Fibroblast of skin of right quadriceps (primary cell): ENCODE results near the gene GAS7.
"Not testable (repeated sequence)": the region's sequence is repeated elsewhere in the genome, so short reads cannot be mapped to it uniquely, and the experiment has no call there.

ENCODE experiments used
- DNase-seq: peaks from one replicate; pipeline ENCODE4 v3.0.0-alpha.2; 2013

Gene GAS7

DNA sequence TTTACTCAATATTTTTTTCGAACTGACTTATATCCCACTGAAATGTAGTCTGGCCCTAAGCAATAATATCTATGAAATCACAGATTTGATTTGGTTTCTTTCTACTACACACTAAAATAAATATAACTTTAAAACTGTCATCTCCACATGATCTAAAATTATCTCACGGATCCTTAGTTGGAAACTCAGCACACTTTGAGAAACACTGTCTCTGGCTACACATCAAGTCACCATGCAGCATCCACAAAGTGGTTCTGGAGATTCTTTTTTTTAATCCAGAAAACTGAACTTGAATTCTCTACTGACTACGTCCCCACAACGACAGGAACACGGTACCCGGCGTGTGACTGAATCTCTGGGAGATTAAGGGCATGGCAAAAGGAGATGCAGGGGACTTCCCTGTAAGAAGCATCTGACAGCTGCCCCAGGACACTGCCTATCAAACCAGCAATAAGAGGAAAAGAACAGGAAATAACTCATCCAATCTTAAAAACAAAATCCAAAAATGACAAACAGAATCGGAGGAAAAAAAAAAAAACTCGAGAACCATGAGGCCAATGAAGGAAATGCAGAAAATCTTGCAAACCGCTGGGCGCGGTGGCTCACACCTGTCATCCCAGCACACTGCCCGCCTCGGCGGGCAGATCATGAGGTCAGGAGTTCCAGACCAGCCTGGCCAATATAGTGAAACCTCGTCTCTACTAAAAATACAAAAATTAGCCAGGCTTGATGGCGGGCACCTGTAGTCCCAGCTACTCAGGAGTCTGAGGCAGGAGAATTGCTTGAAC, 152.3 kb downstream of the GAS7 start:
- DNase-seq, result no peak

DNA sequence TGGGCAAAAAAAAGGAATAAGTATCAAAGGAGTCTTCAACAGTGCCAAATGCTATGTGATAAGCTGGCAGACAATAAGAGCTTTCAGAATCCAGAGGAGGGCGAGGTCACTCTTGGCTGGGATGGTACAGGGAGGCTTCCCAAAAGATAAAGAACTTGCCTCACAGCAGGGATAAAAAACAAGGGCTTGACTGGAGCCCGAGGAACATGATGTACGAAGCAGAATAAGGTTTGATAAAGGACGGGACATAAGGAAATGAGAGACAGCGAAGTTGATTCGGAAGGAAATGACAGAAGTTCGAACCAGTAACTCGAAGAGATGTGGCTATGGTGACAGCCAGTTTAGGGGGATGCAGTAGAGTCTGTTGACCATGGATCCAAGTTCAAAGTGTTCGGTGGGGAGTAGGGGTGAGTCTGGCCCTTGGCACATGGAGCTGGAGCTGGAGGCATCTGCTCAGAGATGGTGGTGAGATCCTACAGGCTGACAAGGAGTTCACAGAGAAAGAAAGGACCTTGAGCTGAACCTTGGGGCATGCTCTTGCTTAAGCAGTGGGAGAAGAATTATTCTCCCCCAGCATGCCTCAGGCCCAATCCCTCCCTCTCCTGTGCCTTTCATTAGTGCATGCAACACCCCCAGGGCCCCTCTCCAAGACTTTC, 155.7 kb downstream of the GAS7 start:
- DNase-seq, result no peak

DNA sequence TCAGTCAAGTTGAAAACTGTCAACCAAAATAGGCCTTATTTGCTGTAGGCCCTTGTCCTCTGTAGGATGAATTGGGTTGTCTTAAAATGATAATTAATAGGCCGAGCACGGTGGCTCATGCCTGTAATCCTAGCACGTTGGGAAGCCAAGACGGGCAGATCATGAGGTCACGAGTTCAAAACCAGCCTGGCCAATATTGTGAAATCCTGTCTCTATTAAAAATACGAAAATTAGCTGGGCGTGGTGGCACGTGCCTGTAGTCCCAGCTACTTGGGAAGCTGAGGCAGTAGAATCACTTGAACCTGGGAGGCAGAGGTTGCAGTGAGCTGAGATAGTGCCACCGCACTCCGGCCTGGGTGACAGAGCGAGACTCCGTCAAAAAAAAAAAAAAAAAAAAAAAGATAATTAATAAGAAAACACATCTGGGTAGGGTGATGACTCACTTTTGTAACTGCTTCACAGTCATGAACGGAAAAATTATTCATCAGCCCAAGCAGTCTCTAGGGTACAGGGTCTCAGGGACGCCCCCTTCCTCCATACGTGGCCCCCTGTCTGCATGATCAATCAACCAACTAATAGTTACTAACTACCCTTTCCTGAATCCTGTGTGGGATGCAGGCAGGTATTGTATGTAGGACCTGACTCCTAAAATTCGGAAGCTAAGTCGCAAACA, 156.4 kb downstream of the GAS7 start:
- peak; percentile 39 for DNase-seq

DNA sequence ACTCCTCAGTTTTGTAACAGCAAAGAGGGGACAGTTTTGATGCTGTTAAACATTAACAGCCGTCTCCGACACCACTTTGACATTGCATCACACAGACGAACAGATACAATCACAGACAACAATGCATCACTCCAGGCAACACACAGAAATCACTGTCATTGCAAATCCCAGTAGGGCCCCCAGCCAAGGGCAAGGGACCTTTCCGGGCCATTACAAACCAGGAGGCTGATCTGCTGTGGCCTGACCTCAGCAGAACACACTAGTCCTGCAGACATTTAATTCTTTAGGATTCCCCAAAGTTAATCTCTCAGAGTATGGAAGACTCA, 157.2 kb downstream of the GAS7 start:
- no peak for DNase-seq

DNA sequence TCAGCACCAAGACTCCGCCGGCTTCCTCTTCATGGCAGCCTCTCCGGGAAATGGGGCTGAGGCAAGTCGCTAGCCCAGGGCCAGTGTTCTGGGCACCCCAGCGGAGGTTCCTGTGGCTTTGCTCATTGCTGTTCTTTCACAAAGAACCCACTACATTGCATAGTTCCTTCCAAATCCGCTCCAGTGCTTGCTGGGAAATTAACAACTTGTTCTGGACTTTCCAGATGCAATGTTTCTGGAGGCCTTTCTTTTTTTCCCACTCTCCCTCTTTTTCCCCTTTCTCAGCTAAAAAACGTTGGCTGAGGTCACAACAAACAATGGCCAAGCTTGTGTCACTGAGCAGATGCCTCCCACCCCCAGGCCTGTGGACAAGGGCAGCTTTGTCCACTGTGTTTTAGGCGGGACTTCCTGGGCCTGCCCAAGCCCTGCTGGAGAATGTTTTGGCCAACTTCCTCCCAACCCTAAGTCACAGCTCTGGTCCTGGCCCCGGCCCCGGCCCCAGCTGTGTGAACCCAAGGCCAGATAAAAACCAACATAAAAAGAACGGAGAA, 161.8 kb downstream of the GAS7 start:
- DNase-seq, result no peak

DNA sequence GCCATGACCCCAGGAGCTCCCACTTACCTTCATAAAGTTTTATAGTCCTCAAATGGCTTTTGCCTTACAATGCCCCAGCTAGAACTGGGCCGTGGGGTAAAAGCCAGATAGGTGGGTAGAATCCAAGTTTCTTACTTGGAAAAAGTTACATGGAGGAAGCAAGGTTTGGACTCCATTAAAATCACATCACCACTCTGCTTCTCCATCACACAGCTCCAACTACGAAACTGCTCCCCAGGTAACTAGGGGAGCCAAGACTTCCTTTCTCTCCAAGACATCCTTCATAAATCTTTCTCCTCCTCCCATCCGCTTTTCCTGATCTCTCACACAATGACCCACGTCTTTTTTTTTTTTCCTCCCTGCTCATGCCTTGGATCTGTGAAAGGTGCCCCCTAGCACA, 162.5 kb downstream of the GAS7 start:
- DNase-seq, result no peak

DNA sequence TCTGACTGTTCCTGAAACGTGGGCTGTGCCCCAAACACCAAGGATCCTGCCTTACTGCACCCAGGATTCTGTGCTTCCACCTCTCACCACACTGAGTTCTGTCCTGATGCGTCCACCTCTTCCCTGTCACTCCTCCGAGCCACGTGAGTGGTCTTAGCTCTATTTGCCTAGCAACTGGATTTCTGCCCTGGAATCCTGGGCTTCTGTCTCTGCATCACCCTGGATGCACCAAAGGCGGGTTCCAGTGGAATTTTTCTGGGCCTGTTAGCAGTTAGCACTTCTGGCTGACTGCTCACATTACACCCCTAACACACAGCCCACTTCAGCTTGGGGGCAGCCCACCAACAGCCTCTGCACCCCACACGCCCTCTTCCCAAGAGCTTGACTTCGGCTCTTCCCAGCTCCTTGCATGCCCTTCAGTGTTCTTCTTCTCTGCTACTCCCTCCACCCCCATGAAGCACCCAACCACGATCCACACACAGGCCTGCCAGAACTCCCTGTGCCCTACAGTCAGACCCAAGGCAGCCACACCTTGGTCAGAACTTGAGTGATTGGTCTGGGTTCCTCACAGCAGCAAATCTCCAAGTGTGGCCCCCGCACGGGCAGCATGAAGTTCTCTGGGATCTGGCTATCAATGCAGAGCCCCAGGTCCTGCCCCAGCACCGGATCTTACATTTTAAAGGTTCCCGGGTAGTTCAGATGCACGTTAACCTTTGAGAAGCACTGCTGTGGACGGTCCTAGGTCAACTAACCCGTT, 163.5 kb downstream of the GAS7 start:
- DNase-seq, result peak; percentile 37

DNA sequence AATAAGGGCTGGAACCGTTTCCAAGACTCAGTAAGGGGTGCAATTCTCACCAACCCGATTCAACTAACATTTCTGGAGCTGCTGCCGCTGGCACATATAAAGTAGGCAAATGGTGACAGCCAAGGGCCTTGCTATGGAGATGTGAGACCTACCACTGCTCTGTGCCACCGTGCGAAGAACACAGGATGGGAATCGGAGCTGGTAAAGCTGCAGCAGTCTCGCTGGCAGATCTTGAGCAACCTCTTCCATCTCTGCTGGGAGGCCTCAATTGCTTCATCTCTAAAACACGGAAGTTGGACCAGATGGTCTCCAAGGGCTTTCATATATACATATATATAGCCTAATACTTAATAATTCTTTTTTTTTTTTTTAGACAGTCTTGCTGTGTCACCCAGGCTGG, 164.4 kb downstream of the GAS7 start:
- peak; percentile 68 for DNase-seq

DNA sequence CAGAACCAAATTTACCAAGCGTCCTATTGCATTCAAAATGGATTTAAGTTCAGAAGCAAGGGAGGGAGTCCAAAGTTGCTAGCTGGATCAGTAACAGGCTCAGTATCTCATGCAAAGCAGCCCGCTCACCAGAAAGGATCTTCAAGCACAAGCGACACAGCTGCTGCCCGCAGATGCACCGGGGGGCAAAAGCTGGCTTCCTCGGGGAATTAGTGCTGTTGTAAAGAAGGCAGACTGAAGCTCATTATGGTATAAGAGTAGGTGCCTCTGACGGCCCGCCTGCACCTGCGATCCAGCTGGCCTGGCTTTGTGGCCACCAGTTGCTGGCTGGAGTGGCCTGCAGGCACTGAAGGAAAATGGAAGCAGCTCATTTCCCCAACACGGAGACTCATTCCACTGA, 165.0 kb downstream of the GAS7 start:
- DNase-seq, result no peak

DNA sequence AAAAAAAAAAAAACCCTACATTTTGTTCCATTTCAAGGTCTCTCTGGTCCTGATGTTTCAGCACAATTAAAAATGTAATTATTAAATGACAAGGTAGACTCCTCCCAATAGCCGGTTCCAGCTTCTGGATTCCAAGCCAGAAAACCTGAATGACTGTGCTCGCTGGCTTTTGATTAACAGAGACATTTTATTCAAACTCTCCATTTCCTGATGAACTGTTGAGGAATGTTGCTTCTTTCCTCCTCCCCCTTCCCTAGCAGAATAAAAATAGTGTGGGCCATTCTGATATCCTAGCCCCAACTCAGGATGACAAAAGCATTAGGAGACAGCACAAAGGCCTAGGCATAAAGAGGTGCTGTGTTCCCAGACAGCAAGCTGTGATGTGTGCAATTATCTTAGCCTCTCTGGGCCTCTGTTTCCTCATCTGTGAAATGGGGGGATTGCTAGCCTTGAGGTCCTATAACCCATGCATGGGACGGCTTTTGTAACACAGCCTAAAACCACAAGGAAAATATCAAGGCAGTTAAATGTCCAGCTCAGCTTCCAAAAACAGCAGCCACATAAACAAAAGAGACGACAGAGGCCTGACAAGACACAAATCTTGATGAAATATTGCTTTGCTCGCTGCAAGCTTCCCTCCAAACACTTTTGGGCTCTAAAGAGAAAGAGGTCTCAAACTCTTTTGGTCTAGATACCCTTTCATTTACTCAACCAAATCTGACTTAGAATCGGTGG, 166.1 kb downstream of the GAS7 start:
- DNase-seq, result peak; percentile 57

DNA sequence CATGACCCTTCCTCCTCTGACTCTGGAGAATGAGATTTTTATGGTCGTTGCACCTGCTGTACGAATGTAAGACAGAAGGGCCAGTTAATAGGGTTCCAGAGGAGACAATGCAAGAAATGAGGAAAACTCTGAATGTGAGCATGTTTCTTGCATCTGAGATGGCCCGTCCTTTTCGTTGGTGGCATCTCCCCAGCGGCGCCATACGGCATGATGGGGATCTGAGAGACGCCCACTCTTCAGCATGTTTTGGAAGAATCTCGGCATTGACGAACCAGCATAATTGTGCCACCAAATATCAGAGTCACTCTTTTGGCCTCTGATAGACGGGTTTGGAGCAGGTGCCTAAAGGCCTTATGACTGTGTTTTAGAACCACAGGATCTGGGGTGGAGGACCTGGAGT, 166.8 kb downstream of the GAS7 start:
- DNase-seq, result no peak

DNA sequence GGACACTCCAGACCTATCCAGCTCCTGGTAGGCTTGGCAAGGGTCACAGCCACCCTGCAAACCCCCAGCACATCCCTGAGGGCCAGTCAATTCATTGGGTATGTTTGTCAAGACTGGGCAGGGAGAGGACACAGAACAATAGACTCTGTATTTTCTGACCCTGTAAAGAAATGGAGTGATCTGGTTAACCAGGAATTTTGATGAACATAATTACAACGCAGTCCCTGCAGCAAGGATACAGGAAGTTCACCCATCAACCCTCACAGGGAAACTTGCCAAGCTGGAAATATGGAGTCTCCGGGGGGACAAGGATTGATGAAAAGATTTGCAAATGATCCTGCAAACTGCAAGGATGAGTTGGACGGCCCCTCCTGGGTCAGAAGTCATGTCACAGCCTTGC, 167.3 kb downstream of the GAS7 start:
- DNase-seq, result peak; percentile 54

DNA sequence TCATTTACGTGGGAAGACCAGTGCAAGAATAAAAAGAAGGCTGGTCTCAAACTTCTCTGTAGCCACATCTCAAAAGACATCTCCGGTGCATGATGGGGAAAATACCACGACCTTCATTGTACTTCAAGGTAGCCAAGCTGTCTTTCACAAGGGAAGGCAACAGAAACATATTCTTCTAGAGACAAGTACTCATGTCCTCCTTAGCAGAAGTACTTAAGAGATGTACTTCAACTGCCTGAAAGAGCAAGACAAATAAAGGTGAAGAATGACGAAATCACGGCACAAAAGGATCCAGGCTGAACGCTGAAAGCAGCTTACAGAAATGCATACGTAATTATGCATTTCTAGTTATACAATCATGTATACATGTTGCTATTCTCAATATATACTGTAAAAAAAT, 169.3 kb downstream of the GAS7 start:
- no peak for DNase-seq

DNA sequence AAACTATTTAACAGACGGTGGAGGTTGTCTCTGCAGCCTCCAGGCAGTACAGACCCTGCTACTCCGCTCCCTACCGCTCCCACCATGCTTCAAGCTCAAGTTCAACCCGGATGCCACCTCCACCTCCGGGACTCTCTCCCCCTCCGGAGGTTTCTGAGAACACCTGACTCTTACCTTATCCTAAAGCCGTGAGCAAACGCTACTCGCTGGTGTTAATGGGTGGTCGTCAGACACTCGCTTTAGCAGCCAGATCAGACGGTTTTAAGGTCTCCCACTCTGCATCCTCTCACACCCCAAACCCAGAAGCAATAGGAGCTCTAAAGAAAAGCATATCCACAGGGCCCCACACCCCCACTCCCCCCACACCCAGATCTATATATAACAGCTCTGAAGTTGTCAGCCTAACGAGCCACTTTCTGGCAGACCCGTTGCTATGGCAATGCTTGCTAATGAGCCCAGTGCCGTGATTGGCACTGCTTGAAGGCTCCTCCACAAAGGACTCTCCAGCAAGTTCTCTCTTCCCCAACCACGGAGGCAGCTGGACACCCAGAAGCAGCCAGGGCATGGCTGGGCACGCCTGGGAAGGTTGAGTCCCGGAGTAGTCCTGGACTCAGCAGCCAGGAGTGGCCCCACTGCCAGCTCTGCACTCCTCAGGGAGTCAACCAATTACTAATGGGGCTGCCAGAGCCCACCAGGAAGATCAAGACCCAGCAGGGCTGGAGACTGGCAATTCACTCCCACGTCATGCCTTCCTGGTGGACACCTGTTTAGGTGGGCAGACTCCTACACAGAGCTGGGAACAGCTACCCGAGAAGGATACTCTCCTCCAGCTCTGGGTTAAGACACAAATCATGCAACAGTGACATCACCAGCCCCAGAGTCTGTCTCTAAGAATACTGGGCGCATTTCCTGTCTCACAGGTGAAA, 172.2 kb downstream of the GAS7 start:
- no peak for DNase-seq

DNA sequence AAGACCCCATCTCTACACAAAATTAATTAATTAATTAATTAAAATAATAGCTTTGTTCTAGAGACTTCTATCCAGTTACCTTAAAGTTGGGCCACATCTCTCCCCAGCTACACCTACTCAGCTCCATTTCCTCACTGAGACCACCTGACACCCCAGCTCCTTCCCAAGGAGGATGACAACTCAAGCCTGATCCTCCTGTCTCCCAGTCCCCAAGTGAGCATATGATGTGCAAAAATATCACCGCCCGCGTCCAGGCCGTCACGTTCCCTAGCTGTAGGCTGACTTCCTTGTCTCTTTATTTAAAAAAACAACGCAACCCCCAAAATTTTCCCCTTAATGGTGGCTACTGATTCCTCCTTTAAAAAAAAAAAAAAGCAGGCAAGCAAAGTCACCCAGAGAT, 173.2 kb downstream of the GAS7 start:
- DNase-seq, result no peak

DNA sequence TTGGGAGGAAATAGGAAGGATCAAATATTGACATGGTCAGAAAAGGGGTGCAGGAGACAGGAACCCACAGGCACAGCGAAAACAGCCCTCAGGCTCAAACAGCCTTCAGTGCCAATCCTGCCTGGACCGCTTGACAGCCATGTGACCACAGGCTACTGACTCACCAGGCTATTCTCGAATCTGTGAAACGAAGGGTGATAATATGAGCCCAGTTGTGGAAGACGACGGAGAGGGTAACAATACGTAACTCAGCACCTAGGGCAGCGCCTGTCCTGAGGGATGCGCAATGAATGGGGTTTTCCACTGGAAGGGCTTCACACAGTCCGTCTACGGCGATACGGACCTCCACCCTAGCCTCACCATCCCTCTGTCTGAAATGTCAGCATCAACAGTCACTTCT, 176.0 kb downstream of the GAS7 start:
- DNase-seq, result no peak

DNA sequence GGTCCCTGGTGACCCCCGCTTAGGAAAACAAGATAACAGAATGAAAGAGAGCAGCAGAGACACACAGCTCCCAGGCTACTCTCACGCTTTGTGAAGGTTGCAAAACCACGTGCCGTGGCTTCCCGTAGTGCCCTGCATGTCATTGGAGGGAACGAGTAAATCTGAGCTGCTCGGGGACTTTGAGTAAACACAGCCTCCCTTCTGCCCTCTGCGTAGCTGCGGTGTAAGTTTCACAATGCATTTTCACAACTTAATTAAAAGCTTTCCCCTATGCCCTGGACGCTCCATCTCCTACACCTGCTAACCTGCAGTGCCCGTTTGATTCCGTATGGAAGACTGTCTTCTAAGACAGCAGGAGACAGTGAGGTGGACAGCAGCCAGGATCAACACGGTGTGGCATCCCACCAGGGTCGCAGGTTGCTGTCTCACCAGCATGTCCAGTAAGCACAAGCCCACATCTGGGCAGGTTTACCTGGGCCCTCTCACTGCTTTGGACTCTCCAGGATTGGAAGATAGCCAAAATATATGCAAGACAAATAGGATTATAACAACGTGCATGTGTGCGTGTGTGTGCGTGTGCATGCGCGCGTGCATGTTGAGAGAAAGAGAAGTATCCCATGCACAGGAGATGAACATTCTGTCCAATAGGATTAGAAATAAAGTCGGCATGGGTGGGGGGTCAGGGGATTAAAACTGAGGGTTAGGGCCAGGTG, 177.0 kb downstream of the GAS7 start:
- DNase-seq, result no peak

DNA sequence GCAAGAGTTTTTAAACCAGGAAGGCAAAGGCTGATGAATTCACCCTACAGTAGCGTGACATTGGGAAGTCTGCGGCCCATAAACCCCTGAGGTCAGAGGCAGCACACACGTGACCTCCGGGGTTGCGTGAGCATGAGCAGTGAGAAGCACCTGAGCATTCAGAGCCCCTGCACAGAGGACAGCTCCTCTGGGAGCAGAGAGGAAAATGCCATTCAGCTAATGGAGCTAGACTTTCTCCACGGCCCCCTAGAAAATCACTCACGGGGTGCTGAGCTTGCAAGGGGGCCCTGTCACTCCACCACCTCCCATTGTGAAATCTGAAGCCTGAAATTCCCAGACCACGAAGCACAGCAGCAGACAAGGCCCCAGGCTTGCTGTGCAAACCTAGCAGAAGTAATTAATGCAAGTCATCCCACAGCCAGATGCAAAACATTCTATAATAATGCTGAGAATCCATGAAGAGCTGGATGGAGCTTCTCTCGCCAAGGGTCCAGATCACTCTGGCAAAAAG, 178.4 kb downstream of the GAS7 start:
- peak; percentile 26 for DNase-seq

DNA sequence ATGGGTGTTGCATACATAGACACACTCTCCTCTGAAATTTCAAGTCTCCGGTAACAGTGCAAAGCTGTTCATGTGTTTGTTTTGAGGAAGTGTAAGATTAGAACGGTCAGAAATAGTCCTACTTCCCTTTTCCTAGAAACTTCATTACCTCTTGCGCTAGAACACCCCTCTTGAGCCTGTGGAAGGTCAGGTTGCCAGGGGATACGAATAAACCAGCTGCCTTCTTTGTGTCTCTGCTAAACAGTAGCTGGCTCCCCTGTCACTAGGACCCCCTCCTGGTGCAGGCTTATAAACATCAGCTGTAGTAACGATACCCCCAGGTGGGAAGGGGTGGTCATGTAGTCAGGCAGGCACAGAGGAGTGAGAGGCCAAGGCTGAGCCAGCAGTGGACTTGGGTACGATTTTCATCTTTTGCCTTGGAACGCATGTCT, 179.9 kb downstream of the GAS7 start:
- no peak for DNase-seq

DNA sequence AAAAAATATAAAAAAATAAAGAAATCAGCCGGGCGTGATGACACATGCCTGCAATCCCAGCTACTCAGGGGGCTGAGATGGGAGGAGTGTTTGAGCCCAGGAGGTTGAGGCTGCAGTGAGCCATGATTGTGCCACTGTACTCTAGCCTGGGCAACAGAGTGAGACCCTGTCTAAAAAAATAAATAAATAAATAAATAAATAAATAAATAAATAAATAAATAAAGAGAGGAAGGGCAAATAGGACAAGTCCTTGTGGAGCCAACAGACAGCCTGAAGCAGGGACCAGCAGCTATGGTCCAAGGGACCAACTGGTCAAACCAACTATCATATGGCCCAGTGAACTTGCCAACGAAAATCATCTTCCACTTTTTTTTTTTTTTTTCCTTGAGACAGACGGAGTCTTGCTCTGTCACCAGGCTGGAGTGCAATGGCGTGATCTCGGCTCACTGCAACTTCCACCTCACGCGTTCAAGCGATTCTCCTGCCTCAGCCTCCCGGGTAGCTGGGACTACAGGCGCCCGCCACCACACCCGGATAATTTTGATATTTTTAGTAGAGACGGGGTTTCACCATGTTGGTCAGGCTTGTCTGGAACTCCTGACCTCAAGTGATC, 181.3 kb downstream of the GAS7 start:
- DNase-seq, result not testable (repeated sequence)
